Suprapubic skin (tissue), 4 donors: ENCODE measurements around the gene TBX5. TPM values are rescaled to one million over a fixed set of nuclear protein-coding genes. Genes with fewer than 3 reads are reported as not detected.

Experiments used
- DNase-seq, 2 donors: peaks; one replicate each; pipeline ENCODE4 v3.0.0-alpha.2; 2019; ENCODE audit warnings: low spot score in 2 of 2
- H3K27ac ChIP-seq: fragments of 200-600 bp; sonication (generic); one replicate; pipeline ENCODE4 v1.5.1; 2019
- H3K27me3 ChIP-seq: fragments of 200-600 bp; sonication (generic); one replicate; pipeline ENCODE4 v1.5.1; 2019
- H3K36me3 ChIP-seq: fragments of 200-600 bp; sonication (generic); one replicate; pipeline ENCODE4 v1.5.1; 2019
- H3K4me1 ChIP-seq: fragments of 200-600 bp; sonication (generic); one replicate; pipeline ENCODE4 v1.5.1; 2019
- H3K4me3 ChIP-seq: fragments of 200-600 bp; sonication (generic); one replicate; pipeline ENCODE4 v1.5.1; 2019; ENCODE audit warnings: mild to moderate bottlenecking
- H3K9me3 ChIP-seq: fragments of 200-600 bp; sonication (generic); one replicate; pipeline ENCODE4 v1.5.1; 2019
- EP300 ChIP-seq: sonication (generic); formaldehyde crosslinking; IDR thresholded peaks from one replicate; pipeline ENCODE4 v1.6.1; 2017; ENCODE audit warnings: antibody characterized with exemption
- POLR2A ChIP-seq, 2 donors: fragments of 450-650 bp; IDR thresholded peaks; one replicate each; pipeline ENCODE4 v1.6.1; 2017; ENCODE audit warnings: antibody characterized with exemption in 2 of 2, mild to moderate bottlenecking in 2 of 2, moderate library complexity in 2 of 2
- POLR2AphosphoS5 ChIP-seq, 3 donors: sonication (generic); formaldehyde crosslinking; IDR thresholded peaks; one replicate each; pipeline ENCODE4 v1.6.1; 2017; ENCODE audit warnings: antibody characterized with exemption in 3 of 3
- WGBS: methylation state at CpG from one replicate; pipeline ENCODE4 v1.1.5; 2018; 5-methylcytosine and 5-hydroxymethylcytosine counted together
- total RNA-seq, 4 donors: library from RNA; depleted of rRNA; stranded (reverse); fragments of >200 nt; gene quantifications; one replicate each; pipeline ENCODE4 v1.1.0, GENCODE V29; 2016
- TF ChIP-seq, protein P1 (sequence below), 2 donors: fragments of 200-600 bp in 1 of 2; fragments of 450-650 bp in 1 of 2; sonication (generic) in 1 of 2; IDR thresholded peaks; one replicate each; pipeline ENCODE4 v1.5.1; 2016 to 2019; ENCODE audit warnings: antibody characterized with exemption in 2 of 2, mild to moderate bottlenecking in 1 of 2, moderate library complexity in 1 of 2

The TBX5 gene
- total RNA-seq, 4 donors from 2014 or later = 0.44 to 3.5 (median 2.1) TPM; not detected in 1

DNA sequence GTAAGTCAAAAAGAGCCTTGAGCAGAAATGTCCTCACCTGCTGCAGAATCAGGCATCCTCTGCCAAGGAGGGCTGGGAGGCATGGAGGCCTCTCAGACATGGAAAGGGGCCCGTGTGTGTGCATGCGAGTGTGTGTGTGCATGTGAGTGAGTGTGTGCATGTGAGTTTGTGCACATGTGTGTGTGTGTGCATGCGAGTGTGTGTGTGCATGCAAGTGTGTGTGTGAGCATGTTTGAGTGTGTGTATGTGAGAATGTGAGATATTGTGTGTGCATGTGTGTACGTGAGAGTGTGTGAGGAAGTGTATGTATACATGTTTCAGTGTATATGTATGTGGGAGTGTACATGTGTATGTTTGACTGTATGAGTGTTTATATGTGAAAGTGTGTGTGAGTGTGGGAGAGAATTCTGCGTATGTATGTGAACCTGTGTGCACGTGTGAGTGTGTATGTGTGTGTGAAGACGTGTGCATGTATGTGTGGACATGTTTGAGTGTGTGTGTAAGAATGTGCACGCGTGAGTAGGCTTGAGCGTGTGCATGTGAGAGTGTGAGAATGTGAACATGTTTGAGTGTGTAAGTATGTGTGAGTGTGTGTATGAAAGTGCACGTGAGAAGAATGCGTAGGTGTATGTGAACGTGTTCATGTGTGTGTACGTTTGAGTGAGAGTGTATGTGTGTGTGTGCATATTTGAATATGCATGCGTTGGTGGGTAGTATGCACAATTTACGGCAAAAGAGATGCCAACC, 90.8 kb downstream of the TBX5 start:
- Histone ChIP-seq H3K27me3 (peaks cover 4% of the 10 kb centered on the region), H3K9me3 (no peaks in the 10 kb centered on the region), H3K36me3 (no peaks in the 10 kb centered on the region), H3K4me1 (no peaks in the 10 kb centered on the region), H3K4me3 (no peak overlapping the region), H3K27ac (no peak overlapping the region)
- no peak for DNase-seq
- WGBS = 89% methylated on average over 16 of the region's 16 CpGs
- TF ChIP-seq EP300 = no peak
- TF ChIP-seq POLR2A (IDR thresholded peaks at IDR 0.05) = no peak
- TF ChIP-seq, protein P1, sequence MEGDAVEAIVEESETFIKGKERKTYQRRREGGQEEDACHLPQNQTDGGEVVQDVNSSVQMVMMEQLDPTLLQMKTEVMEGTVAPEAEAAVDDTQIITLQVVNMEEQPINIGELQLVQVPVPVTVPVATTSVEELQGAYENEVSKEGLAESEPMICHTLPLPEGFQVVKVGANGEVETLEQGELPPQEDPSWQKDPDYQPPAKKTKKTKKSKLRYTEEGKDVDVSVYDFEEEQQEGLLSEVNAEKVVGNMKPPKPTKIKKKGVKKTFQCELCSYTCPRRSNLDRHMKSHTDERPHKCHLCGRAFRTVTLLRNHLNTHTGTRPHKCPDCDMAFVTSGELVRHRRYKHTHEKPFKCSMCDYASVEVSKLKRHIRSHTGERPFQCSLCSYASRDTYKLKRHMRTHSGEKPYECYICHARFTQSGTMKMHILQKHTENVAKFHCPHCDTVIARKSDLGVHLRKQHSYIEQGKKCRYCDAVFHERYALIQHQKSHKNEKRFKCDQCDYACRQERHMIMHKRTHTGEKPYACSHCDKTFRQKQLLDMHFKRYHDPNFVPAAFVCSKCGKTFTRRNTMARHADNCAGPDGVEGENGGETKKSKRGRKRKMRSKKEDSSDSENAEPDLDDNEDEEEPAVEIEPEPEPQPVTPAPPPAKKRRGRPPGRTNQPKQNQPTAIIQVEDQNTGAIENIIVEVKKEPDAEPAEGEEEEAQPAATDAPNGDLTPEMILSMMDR (IDR thresholded peaks at IDR 0.05) = no peak
- TF ChIP-seq POLR2AphosphoS5 (IDR thresholded peaks at IDR 0.05) = no peak

- no peak overlapping the region for H3K27ac ChIP-seq
- H3K4me3 ChIP-seq = no peak overlapping the region
- no peaks in the 10 kb centered on the region for H3K4me1 ChIP-seq
- H3K27me3 ChIP-seq = no peaks in the 10 kb centered on the region
- no peak for DNase-seq
- WGBS = 68% methylated on average over 7 of the region's 7 CpGs
- H3K9me3 ChIP-seq = no peaks in the 10 kb centered on the region
- H3K36me3 ChIP-seq = no peaks in the 10 kb centered on the region
- TF ChIP-seq POLR2AphosphoS5 (IDR thresholded peaks at IDR 0.05) (no peak), EP300 (no peak), POLR2A (IDR thresholded peaks at IDR 0.05) (no peak)
- TF ChIP-seq, protein P1 (IDR thresholded peaks at IDR 0.05) = no peak
These were observed 91.5 kb downstream of the TBX5 start for GRCh38 chr12:114314403-114314802.

- no peak for DNase-seq
- TF ChIP-seq, protein P1 (IDR thresholded peaks at IDR 0.05) = no peak
- TF ChIP-seq POLR2A (IDR thresholded peaks at IDR 0.05) (no peak), EP300 (no peak), POLR2AphosphoS5 (IDR thresholded peaks at IDR 0.05) (no peak)
- no peaks in the 10 kb centered on the region for H3K9me3 ChIP-seq
- no peak overlapping the region for H3K27ac ChIP-seq
- no peaks in the 10 kb centered on the region for H3K27me3 ChIP-seq
- WGBS = 43% methylated on average over 2 of the region's 2 CpGs
- H3K4me3 ChIP-seq = no peak overlapping the region
- no peaks in the 10 kb centered on the region for H3K4me1 ChIP-seq
- H3K36me3 ChIP-seq = no peaks in the 10 kb centered on the region
These were observed 92.0 kb downstream of the TBX5 start for GRCh38 chr12:114313910-114314309.

GRCh38 chr12:114311974-114312373, 94.0 kb downstream of the TBX5 start:
- no peaks in the 10 kb centered on the region for H3K36me3 ChIP-seq
- H3K4me3 ChIP-seq = no peak overlapping the region
- WGBS = 63% methylated on average over 4 of the region's 4 CpGs
- no peaks in the 10 kb centered on the region for H3K27me3 ChIP-seq
- no peak overlapping the region for H3K27ac ChIP-seq
- TF ChIP-seq EP300 = no peak
- no peak for TF ChIP-seq POLR2AphosphoS5 (IDR thresholded peaks at IDR 0.05)
- TF ChIP-seq POLR2A (IDR thresholded peaks at IDR 0.05) = no peak
- TF ChIP-seq, protein P1 (IDR thresholded peaks at IDR 0.05) = no peak
- no peak for DNase-seq
- H3K4me1 ChIP-seq = no peaks in the 10 kb centered on the region
- no peaks in the 10 kb centered on the region for H3K9me3 ChIP-seq

- no peaks in the 10 kb centered on the region for H3K36me3 ChIP-seq
- TF ChIP-seq, protein P1 (IDR thresholded peaks at IDR 0.05) = no peak
- TF ChIP-seq POLR2A (IDR thresholded peaks at IDR 0.05) = no peak
- TF ChIP-seq POLR2AphosphoS5 (IDR thresholded peaks at IDR 0.05) = no peak
- TF ChIP-seq EP300 = no peak
- no peak overlapping the region for H3K27ac ChIP-seq
- no peaks in the 10 kb centered on the region for H3K9me3 ChIP-seq
- DNase-seq = no peak
- H3K4me3 ChIP-seq = no peak overlapping the region
- WGBS = 67% methylated on average over 1 of the region's 1 CpG
- peaks cover 7% of the 10 kb centered on the region for H3K27me3 ChIP-seq
- no peaks in the 10 kb centered on the region for H3K4me1 ChIP-seq
These were observed 99.3 kb downstream of the TBX5 start for GRCh38 chr12:114306646-114307045.
